Uterus (tissue), 4 donors: ENCODE measurements around the gene NXN. TPM values are rescaled to one million over a fixed set of nuclear protein-coding genes. Genes with fewer than 3 reads are reported as not detected.
"Not testable (repeated sequence)": the region's sequence is repeated elsewhere in the genome, so short reads cannot be mapped to it uniquely, and the experiment has no call there.

Experiments
- DNase-seq, 2 donors: peaks; one replicate each; pipeline ENCODE4 v3.0.0-alpha.2; 2019 to 2020
- H3K27ac ChIP-seq, 2 donors: fragments of 200-600 bp; sonication (generic); 1 replicate in 1 of 2; 2 replicates in 1 of 2; pipeline ENCODE4 v1.5.1; 2016 to 2018
- H3K27me3 ChIP-seq, 2 donors: fragments of 200-600 bp; sonication (generic); one replicate each; pipeline ENCODE4 v1.5.1; 2018 to 2019; ENCODE audit warnings: control low read depth in 1 of 2
- H3K36me3 ChIP-seq, 2 donors: fragments of 200-600 bp; sonication (generic); one replicate each; pipeline ENCODE4 v1.5.1; 2019; ENCODE audit warnings: control low read depth in 1 of 2
- H3K4me1 ChIP-seq, 2 donors: fragments of 200-600 bp; sonication (generic); one replicate each; pipeline ENCODE4 v1.5.1; 2018 to 2019; ENCODE audit warnings: control low read depth in 1 of 2
- H3K4me3 ChIP-seq, 2 donors: fragments of 200-600 bp; sonication (generic); 1 replicate in 1 of 2; 2 replicates in 1 of 2; pipeline ENCODE4 v1.5.1; 2018 to 2019; ENCODE audit warnings: mild to moderate bottlenecking in 1 of 2
- H3K9me3 ChIP-seq, 2 donors: fragments of 200-600 bp; sonication (generic); one replicate each; pipeline ENCODE4 v1.5.1; 2019; ENCODE audit warnings: control low read depth in 1 of 2
- POLR2A ChIP-seq, 2 donors: fragments of 450-650 bp; IDR thresholded peaks; one replicate each; pipeline ENCODE4 v1.6.1; 2016; ENCODE audit warnings: antibody characterized with exemption in 2 of 2, mild to moderate bottlenecking in 1 of 2, moderate library complexity in 1 of 2
- intact Hi-C: fragments of 100-400 bp; cut with DNase I; formaldehyde crosslinking; loops from one replicate; pipeline ENCODE4 v1.15.1; 2023; ENCODE audit warnings: low total_unique reads
- total RNA-seq, 4 donors: library from RNA; depleted of rRNA in 3 of 4; stranded (reverse); fragments of >200 nt in 3 of 4; gene quantifications; one replicate each; pipeline versions ENCODE4 v1.1.0 to v1.2.4, GENCODE V29; 2014 to 2023
- TF ChIP-seq, protein P1 (sequence below), 4 experiments: fragments of 200-600 bp in 2 of 4; fragments of 450-650 bp in 2 of 4; sonication (generic) in 2 of 4; IDR thresholded peaks; one replicate each; pipeline ENCODE4 v1.5.1; 2016 to 2019; ENCODE audit warnings: antibody characterized with exemption in 4 of 4, mild to moderate bottlenecking in 2 of 4, moderate library complexity in 1 of 4
- donor health status: DM: yes; HTN: yes; CAD: no.

The NXN gene
- total RNA-seq, 4 donors from 2014 or later: 6.5 to 99.0 (median 49.9) TPM

DNA sequence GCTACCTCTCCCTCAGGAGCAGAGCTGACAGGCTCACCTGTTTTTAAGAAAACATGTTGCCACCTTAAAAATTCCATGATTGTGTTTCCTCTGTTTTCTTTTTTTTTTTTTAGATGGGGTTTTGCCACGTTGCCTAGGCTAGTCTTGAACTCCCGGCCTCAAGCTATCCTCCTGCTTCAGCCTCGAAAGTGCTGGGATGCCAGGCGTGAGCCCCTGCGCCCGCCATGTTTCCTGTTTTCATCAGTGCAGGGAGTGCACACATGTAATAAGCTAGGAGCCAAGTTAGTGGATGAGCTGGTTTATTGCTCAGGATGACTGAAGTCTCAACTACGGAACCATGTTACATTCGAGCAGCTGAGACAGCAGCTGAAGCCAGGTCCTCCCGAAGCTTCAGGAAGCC lies 183.9 kb downstream of the NXN start:
- Histone ChIP-seq H3K36me3 (no peaks in the 10 kb centered on the region), H3K9me3 (no peaks in the 10 kb centered on the region), H3K27me3 (no peaks in the 10 kb centered on the region), H3K4me3 (no peak overlapping the region), H3K27ac (peak overlapping the region; percentile 62 to 69), H3K4me1 (no peaks in the 10 kb centered on the region)
- no peak for DNase-seq
- intact Hi-C loops: no loop called here
- TF ChIP-seq, protein P1, sequence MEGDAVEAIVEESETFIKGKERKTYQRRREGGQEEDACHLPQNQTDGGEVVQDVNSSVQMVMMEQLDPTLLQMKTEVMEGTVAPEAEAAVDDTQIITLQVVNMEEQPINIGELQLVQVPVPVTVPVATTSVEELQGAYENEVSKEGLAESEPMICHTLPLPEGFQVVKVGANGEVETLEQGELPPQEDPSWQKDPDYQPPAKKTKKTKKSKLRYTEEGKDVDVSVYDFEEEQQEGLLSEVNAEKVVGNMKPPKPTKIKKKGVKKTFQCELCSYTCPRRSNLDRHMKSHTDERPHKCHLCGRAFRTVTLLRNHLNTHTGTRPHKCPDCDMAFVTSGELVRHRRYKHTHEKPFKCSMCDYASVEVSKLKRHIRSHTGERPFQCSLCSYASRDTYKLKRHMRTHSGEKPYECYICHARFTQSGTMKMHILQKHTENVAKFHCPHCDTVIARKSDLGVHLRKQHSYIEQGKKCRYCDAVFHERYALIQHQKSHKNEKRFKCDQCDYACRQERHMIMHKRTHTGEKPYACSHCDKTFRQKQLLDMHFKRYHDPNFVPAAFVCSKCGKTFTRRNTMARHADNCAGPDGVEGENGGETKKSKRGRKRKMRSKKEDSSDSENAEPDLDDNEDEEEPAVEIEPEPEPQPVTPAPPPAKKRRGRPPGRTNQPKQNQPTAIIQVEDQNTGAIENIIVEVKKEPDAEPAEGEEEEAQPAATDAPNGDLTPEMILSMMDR (IDR thresholded peaks at IDR 0.05): no peak
- no peak for TF ChIP-seq POLR2A (IDR thresholded peaks at IDR 0.05)

GRCh38 chr17:795276-795675 lies 184.3 kb downstream of the NXN start:
- no peak for DNase-seq
- Histone ChIP-seq H3K27me3 (no peaks in the 10 kb centered on the region), H3K27ac (peak overlapping the region; percentile 62 to 69), H3K4me3 (no peak overlapping the region), H3K36me3 (no peaks in the 10 kb centered on the region), H3K4me1 (no peaks in the 10 kb centered on the region), H3K9me3 (no peaks in the 10 kb centered on the region)
- TF ChIP-seq, protein P1 (IDR thresholded peaks at IDR 0.05): no peak
- no peak for TF ChIP-seq POLR2A (IDR thresholded peaks at IDR 0.05)
- intact Hi-C loops: no loop called here

DNA sequence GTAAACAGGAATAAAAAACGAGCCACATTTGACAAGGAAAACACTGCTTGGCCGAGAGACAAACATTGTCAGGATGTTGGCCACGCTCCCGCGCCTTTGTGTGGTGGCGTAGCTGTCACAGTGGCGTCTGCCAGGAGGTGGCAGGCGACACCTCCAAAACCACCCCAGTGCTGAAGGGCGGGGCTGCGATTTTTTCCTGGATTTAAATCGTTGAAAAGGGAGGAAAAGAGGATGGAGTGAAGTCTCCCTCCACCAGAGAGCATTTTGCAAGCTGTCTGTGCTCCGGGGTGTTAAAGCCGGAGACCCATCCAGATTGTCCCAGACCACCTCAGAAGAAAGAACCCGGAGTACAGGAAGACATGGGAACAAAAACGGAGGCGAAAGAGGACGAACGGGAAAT lies 184.7 kb downstream of the NXN start:
- Histone ChIP-seq H3K9me3 (no peaks in the 10 kb centered on the region), H3K27ac (peak overlapping the region; percentile 62 to 69), H3K4me3 (no peak overlapping the region), H3K4me1 (no peaks in the 10 kb centered on the region), H3K36me3 (no peaks in the 10 kb centered on the region), H3K27me3 (no peaks in the 10 kb centered on the region)
- intact Hi-C loops: loop anchor here (5.0 kb wide), 1 partner anchor 187 kb away; no protein-coding TSS in a partner anchor
- peak; percentile 84 to 86 for DNase-seq
- TF ChIP-seq, protein P1 (IDR thresholded peaks at IDR 0.05): peak; percentile 76 to 96 (median 88)
- TF ChIP-seq POLR2A (IDR thresholded peaks at IDR 0.05): peak; percentile 13 to 29

DNA sequence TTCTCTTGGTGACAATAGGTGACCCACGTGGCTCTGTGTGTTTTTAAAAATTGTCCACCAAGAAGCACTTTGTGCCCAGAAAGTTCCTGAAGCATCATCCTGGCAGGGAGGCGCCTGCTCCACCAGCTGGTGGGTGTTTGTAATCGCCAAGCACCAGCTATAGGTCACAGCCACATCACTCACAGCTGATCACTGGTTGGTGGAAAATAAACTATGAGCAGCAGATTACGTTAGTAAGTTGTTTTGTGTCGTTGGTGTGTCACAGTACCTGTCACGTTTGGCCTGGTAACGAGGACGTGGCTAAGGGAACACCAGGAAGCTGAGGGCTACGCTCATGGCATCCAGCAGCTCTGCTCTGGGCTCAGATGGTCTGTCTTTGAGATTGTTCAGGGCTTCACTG lies 187.3 kb downstream of the NXN start:
- intact Hi-C loops: loop anchor here (5.0 kb wide), 1 partner anchor 190 kb away; no protein-coding TSS in a partner anchor
- H3K4me1 ChIP-seq: no peaks in the 10 kb centered on the region
- no peaks in the 10 kb centered on the region for H3K36me3 ChIP-seq
- no peaks in the 10 kb centered on the region for H3K27me3 ChIP-seq
- no peaks in the 10 kb centered on the region for H3K9me3 ChIP-seq
- no peak overlapping the region for H3K4me3 ChIP-seq
- no peak for TF ChIP-seq POLR2A (IDR thresholded peaks at IDR 0.05)
- TF ChIP-seq, protein P1 (IDR thresholded peaks at IDR 0.05): no peak
- no peak for DNase-seq
- H3K27ac ChIP-seq: no peak overlapping the region

- no peak for TF ChIP-seq POLR2A (IDR thresholded peaks at IDR 0.05)
- TF ChIP-seq, protein P1 (IDR thresholded peaks at IDR 0.05): no peak
- Histone ChIP-seq H3K4me1 (no peaks in the 10 kb centered on the region), H3K27me3 (no peaks in the 10 kb centered on the region), H3K9me3 (no peaks in the 10 kb centered on the region), H3K4me3 (no peak overlapping the region), H3K27ac (no peak overlapping the region), H3K36me3 (no peaks in the 10 kb centered on the region)
- peak in 1 of 2 donors; percentile 15 for DNase-seq
- intact Hi-C loops: loop anchor here (5.0 kb wide), 1 partner anchor 190 kb away; no protein-coding TSS in a partner anchor
Observed at GRCh38 chr17:791829-792228, 187.7 kb downstream of the NXN start.

- H3K9me3 ChIP-seq, H3K4me3 ChIP-seq, DNase-seq, H3K4me1 ChIP-seq, H3K27ac ChIP-seq, H3K36me3 ChIP-seq, H3K27me3 ChIP-seq: not testable (repeated sequence)
- intact Hi-C loops: loop anchor here (5.0 kb wide), 1 partner anchor 191 kb away; no protein-coding TSS in a partner anchor
Observed at GRCh38 chr17:790874-791247, 188.7 kb downstream of the NXN start.

DNA sequence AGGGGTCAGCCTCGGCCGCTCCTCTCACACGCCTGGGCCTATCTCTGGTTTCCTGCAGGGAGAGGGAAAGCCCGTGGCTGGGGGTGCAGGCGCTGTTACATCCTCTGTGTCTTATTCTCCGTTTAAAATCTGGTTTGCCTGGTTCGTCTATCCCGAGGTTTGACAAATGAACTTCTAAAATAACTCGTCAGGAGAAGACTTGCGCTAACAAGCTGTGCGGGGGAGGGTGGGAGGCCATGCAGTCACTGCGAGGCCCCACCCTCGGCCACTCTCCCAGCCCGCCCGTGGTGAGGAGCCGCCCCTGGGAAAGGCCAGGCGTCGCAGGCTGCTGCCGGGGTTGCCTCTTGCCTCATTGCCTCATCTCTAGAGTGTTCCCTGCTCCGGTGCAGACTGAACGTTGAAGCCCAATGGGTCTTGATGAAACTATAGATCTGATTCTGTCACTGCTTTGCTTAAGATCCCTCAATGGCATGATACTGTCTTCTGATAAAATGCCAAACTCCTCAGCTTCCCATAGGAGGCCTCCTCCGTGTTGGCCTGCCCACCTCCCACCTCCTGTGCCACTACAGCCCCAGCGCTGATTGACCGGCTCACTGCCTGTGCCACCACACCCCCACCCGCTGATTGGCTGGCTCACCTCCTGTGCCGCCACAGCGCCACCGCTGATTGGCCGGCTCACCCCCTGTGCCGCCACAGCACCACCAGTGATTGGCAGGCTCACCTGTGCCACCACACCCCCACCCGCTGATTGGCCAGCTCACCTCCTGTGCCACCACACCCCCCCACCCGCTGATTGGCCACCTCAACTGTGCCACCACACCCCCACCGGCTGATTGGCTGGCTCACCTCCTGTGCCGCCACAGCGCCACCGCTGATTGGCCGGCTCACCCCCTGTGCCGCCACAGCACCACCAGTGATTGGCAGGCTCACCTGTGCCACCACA lies 189.4 kb downstream of the NXN start:
- H3K36me3 ChIP-seq, H3K4me1 ChIP-seq, H3K9me3 ChIP-seq, H3K27me3 ChIP-seq, H3K4me3 ChIP-seq: not testable (repeated sequence)
- peak overlapping the region in 1 of 2 donors; percentile 11 for H3K27ac ChIP-seq
- intact Hi-C loops: loop anchor here (5.0 kb wide), 1 partner anchor 192 kb away; no protein-coding TSS in a partner anchor
- peak; percentile 42 to 75 for DNase-seq
